ENCODE measurements around the gene NFATC2IP. TPM values are rescaled to one million over a fixed set of nuclear protein-coding genes. Genes with fewer than 3 reads are reported as not detected.

The NFATC2IP gene
- total RNA-seq, 1 donor from 2014 or later: 85.7 TPM

DNA sequence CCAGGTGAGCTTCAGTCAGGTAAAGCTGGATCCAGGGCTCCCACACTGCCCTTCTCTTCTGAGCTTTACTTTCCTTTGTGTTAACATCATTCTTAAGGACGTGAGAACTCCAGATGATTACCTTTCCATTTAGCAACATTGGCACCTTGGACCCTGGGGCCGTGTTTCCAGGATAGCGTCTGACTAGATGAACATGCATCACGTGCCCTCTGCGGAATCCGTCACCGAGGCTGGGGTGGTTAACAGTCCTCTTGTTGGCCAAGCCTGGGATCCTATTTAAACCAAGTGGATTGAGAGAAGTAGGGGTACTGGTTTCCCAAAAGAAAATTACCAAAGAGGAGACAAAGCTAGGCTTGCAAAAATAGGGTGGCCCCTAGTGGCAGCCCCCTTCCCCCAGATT lies 30.2 kb downstream of the NFATC2IP start:
- Mint-ChIP-seq H3K36me3 (ENCODE audit: low read depth) (peaks cover 64% of the 10 kb centered on the region), H3K9me3 (no peaks in the 10 kb centered on the region), H3K27me3 (no peaks in the 10 kb centered on the region), H3K27ac (no peak overlapping the region), H3K4me3 (no peak overlapping the region), H3K4me1 (peaks cover 30% of the 10 kb centered on the region)
- no peak for TF ChIP-seq CTCF (IDR thresholded peaks at IDR 0.05)
- CTCF ChIA-PET: no interaction called here
- intact Hi-C loops (cut with micrococcal nuclease): no loop called here
- POLR2A ChIA-PET: no interaction called here
- DNase-seq: no peak
- no peak for ATAC-seq (ENCODE audit: low read depth)

GRCh38 chr16:28981517-28981916 lies 30.8 kb downstream of the NFATC2IP start:
- CTCF ChIA-PET: no interaction called here
- DNase-seq: no peak
- intact Hi-C loops (cut with micrococcal nuclease): no loop called here

GRCh38 chr16:28982418-28982817 lies 31.7 kb downstream of the NFATC2IP start:
- Mint-ChIP-seq H3K9me3 (peaks cover 5% of the 10 kb centered on the region), H3K4me3 (no peak overlapping the region), H3K36me3 (ENCODE audit: low read depth) (peaks cover 63% of the 10 kb centered on the region), H3K4me1 (peaks cover 22% of the 10 kb centered on the region), H3K27ac (no peak overlapping the region), H3K27me3 (no peaks in the 10 kb centered on the region)
- TF ChIP-seq CTCF (IDR thresholded peaks at IDR 0.05): no peak
- intact Hi-C loops (cut with micrococcal nuclease): no loop called here
- ATAC-seq (ENCODE audit: low read depth) (no peak), DNase-seq (no peak)
- ChIA-PET POLR2A (no interaction called here), CTCF (no interaction called here)

More at GRCh38 chr16:28981517-28981916, 30.8 kb downstream of the NFATC2IP start:
- Mint-ChIP-seq H3K27ac (no peak overlapping the region), H3K9me3 (no peaks in the 10 kb centered on the region), H3K36me3 (ENCODE audit: low read depth) (peaks cover 62% of the 10 kb centered on the region), H3K27me3 (no peaks in the 10 kb centered on the region), H3K4me1 (peaks cover 24% of the 10 kb centered on the region), H3K4me3 (no peak overlapping the region)
- POLR2A ChIA-PET: no interaction called here
- ATAC-seq (ENCODE audit: low read depth): no peak
- no peak for TF ChIP-seq CTCF (IDR thresholded peaks at IDR 0.05)

GRCh38 chr16:28982949-28983348 lies 32.2 kb downstream of the NFATC2IP start:
- Mint-ChIP-seq H3K27me3 (no peaks in the 10 kb centered on the region), H3K9me3 (peaks cover 7% of the 10 kb centered on the region), H3K36me3 (ENCODE audit: low read depth) (peaks cover 62% of the 10 kb centered on the region), H3K27ac (no peak overlapping the region), H3K4me1 (peaks cover 17% of the 10 kb centered on the region), H3K4me3 (no peak overlapping the region)
- DNase-seq: no peak
- TF ChIP-seq CTCF (IDR thresholded peaks at IDR 0.05): no peak
- ChIA-PET POLR2A (no interaction called here), CTCF (no interaction called here)
- no peak for ATAC-seq (ENCODE audit: low read depth)
- intact Hi-C loops (cut with micrococcal nuclease): no loop called here

- intact Hi-C loops (cut with micrococcal nuclease): no loop called here
- POLR2A ChIA-PET: no interaction called here
- no peaks in the 10 kb centered on the region for H3K27me3 Mint-ChIP-seq
- H3K9me3 Mint-ChIP-seq: peaks cover 7% of the 10 kb centered on the region
- no peak for TF ChIP-seq CTCF (IDR thresholded peaks at IDR 0.05)
- H3K4me3 Mint-ChIP-seq: no peak overlapping the region
- ATAC-seq (ENCODE audit: low read depth): no peak
- DNase-seq: no peak
- no peak overlapping the region for H3K27ac Mint-ChIP-seq
- CTCF ChIA-PET: no interaction called here
- H3K4me1 Mint-ChIP-seq: peaks cover 13% of the 10 kb centered on the region
- peaks cover 58% of the 10 kb centered on the region for H3K36me3 Mint-ChIP-seq (ENCODE audit: low read depth)
These were observed 32.9 kb downstream of the NFATC2IP start for GRCh38 chr16:28983644-28984043.

Data from activated B cell treated with CpG ODN at 0.5 μM for 24 hours (primary cell).